Measurements from ENCODE around the gene ADAM12.

GRCh38 chr10:126158133-126158892 is 230.0 kb downstream of the ADAM12 start:
- TF ChIP-seq EP300 (conservative IDR thresholded peaks at IDR 0.05; ENCODE audit: poor library complexity, severe bottlenecking), result no peak
- no peak for TF ChIP-seq POLR2AphosphoS5 (IDR thresholded peaks at IDR 0.05)
- TF ChIP-seq CTCF (IDR thresholded peaks at IDR 0.05; ENCODE audit: poor library complexity, severe bottlenecking), result no peak
- no peak for TF ChIP-seq TAF1 (IDR thresholded peaks at IDR 0.05; ENCODE audit: low read depth)
- no peak for TF ChIP-seq EZH2 (IDR thresholded peaks at IDR 0.05; ENCODE audit: borderline replicate concordance, insufficient read depth, low read length, poor library complexity, severe bottlenecking)
